ENCODE results near the gene FRMPD4.

The FRMPD4 gene

GRCh38 chrX:12711435-12712040 is 573.3 kb downstream of the FRMPD4 start:
- in situ Hi-C loops (cut with MboI; ENCODE audit: low sequenced_read_pairs), result no loop called here

DNA sequence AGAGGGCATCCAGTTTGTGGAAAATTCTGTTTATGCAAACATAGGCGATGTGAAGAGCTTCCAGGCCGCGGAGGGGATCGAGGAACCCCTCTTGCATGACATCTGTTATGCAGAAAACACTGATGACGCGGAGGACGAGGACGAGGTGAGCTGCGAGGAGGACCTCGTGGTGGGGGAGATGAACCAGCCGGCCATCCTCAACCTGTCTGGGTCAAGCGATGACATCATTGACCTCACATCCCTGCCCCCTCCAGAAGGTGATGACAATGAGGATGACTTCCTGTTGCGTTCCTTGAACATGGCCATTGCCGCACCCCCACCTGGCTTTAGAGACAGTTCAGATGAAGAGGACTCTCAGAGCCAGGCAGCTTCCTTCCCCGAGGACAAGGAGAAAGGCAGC is 578.3 kb downstream of the FRMPD4 start:
- in situ Hi-C loops (cut with MboI; ENCODE audit: low sequenced_read_pairs), result no loop called here

DNA sequence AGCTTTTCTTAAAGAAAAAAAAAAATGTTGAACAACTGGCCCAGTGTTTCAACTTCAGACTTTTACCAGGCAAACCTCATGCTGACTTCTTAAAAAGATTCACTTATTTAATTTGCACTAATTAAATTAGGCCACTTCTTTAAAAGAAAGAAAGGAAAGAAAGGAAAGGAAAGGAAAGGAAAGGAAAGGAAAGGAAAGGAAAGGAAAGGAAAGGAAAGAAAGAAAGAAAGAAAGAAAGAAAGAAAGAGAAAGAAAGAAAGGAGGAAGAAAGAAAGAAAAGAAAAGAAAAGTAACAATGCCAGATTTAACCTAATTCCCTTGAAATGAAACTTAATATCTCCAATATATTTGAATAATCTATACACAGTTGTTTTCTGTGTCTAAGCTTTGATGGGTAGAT is 581.6 kb downstream of the FRMPD4 start:
- in situ Hi-C loops (cut with MboI; ENCODE audit: low sequenced_read_pairs), result no loop called here

DNA sequence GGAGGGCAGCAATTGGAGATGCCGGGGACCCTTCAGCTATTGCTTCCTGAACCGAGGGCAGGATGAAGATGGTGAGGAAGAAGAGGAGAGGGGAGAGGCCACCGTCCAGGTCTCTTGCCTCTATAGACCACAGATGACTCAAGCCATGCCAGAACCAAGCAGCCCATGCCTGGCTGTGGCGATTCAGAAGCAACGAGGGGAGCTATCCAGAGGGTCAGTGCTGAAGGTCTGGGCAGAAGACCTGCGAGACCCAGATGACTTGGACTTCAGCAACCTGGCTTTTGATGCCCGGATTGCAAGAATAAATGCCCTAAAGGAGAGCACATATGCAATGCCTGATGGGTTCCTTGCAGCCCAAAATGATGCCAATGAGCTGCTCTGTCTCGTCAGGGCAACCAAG is 582.8 kb downstream of the FRMPD4 start:
- in situ Hi-C loops (cut with MboI; ENCODE audit: low sequenced_read_pairs), result no loop called here

DNA sequence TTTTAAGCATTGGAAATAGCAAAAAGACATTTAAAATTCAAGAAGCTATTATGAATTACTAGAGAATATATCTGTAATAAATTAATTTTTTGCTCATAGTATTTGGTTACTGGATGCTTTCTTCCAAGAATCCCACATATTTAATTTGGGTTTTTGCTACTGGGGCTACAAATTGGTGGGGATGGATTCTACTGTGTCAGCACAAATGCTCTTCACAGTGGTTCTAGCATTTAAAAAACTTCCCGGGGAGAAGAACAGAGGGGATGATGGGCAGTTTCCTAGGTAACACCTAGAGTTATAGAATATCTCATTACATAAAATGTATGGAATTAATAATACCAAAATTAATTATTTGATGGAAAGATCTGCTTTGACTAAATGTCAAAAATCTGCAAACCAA is 584.0 kb downstream of the FRMPD4 start:
- in situ Hi-C loops (cut with MboI; ENCODE audit: low sequenced_read_pairs), result no loop called here

DNA sequence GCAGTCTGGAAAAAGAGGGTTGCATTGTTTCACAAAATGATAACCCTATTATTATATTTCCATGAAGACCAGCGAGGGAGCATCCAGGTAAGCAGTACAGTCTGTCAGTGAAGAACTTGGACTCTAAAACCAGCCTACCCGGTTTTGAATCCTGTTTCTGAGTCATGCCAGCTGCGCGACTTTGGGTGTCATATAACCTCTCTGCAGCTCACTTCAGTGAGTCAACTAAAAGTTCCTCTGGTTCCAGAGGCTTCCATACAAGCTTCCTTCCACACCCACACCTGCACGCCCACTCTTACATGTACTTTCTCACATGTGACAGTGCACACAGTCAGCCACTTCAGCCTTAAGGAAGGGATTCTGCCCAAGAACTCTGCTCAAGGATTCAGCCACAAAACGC is 603.1 kb downstream of the FRMPD4 start:
- in situ Hi-C loops (cut with MboI; ENCODE audit: low sequenced_read_pairs), result no loop called here

DNA sequence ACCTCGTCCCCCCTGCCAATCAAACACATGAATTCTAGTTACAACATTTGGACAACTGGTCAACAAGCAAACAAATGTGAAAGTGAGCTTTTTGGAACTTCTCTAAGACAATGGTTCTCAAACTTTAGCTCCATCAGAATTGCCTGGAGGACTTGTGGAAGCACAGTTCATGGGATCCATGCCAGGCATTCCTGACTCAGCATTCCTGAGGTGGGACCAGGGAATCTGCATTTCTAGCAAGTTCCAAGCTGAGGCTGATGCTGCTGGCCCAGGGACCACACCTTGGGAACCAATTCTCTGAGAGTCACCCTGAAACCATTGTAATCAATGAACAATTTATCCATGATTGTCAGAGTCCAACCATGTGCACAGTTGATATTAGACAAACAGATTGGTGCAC is 609.2 kb downstream of the FRMPD4 start:
- in situ Hi-C loops (cut with MboI; ENCODE audit: low sequenced_read_pairs), result no loop called here

DNA sequence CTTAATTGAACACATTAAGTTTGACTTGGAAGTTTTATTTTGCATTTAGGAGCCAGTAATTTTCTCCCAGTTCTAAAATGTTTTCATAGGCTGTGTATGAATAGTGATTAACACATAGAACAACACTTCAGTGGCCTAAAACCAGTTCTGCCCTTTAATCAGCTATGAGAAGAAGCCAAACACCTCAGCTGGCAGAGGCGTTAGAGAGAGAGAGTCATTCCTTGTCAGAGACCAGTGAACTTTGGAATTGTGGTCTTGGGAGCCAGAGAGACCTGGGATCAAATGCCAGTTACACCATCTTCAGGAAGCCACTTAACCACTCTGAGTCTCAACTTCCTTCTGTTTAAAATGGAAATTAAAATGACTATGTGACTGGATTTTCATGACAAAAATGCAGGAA is 613.6 kb downstream of the FRMPD4 start:
- in situ Hi-C loops (cut with MboI; ENCODE audit: low sequenced_read_pairs), result no loop called here

DNA sequence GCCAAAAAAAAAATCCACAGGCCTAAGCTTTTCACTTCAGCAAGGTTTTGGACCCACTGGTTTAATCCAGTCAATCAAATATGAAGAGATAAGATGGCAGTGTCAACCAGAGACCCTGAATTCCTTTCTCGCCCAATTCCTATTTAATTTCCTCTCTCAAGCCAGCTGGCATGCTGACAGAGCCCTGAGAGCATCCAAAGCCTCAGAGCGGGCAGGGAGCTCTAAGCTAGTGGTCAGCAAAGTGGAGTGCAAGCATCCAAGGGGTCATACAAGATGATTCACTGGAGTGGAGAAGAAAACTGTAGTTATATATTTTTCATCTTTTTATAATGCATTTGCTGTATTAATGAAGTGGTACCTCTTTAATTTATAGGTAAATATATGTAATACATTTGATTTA is 615.1 kb downstream of the FRMPD4 start:
- in situ Hi-C loops (cut with MboI; ENCODE audit: low sequenced_read_pairs), result no loop called here

DNA sequence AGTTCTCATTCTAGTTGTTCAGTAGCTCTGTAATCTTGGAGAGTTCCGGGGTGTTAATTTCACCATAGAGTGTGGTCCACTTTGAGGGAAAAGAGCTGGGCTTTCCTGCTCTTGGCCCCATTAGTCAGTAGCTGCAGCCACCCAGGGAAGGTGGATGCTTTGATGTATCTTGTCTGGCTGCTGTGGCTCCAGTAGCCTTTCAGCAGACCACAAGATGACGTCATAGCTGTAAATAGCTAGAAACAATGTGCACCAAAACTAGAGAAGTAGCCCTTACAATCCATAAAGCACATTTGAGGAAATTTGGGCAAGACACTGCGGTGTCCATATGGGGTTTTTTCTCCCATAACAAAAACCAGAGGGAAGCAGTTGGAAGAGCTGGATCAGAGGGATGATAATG is 620.0 kb downstream of the FRMPD4 start:
- in situ Hi-C loops (cut with MboI; ENCODE audit: low sequenced_read_pairs), result no loop called here

DNA sequence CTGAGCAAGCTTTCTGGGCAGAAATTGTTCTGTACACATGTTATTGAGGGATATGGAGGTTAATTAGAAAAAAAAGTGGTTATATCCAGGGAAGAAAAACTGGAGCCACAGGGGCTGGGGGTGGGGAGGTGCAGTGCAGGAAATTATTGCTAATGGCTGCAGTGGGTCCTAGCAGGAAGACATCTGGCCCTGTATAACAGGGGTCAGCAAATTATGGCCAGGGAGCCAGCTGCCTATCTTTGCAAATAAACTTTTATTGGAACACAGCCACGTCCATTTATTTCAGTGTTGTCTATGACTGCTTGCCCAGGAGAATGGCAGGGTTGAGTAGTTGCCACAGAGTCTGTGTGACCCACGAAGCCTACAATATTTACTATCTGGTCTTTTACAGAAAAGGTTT is 629.6 kb downstream of the FRMPD4 start:
- in situ Hi-C loops (cut with MboI; ENCODE audit: low sequenced_read_pairs), result no loop called here

DNA sequence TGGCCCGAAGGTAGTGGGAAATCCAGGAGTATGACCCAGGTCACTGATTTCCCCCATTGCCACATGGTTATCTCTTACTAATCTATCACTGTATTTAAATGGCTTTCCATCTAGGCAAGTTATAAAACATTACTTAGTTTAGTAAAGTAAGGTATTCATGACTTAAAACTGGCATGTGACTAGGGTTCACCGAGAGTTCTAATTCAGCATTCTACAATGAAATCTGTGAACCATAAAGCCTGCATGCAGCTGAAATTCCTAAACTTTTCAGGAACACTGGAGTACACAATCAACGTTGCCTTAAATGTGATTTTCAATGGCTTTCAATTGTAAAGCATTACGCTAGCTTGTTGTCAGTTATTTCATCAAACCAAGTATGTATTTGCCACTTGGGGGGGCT is 630.2 kb downstream of the FRMPD4 start:
- in situ Hi-C loops (cut with MboI; ENCODE audit: low sequenced_read_pairs), result no loop called here

GRCh38 chrX:12770440-12770839 is 632.2 kb downstream of the FRMPD4 start:
- in situ Hi-C loops (cut with MboI; ENCODE audit: low sequenced_read_pairs), result no loop called here

DNA sequence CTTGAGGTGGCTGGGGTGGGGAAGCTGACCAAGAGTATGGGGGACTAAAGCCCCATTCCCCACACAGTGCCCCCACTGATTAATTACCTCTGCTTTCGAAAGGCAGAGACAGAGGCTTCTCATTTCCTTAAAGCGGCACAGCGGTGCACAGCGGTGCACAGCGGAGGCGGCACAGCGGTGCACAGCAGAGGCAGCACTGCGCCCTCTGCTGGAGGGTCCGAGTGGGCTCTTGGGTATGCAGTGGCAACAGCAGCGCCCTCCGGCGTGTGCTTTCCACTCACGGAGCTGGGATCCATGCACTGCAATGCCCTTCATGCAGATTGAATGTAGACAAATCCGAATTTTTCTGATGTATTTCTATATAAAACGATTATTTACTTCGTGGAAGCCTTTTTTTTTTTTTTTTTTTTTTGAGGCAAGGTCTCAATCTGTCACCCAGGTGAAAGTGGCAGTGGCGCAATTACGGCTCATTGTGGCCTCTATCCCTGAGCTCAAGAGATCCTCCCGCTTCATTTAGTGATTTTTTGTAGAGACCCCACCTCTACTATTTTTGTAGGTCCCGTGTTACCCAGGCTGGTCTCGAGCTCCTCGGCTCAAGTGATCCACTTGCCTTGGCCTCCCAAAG is 633.3 kb downstream of the FRMPD4 start:
- in situ Hi-C loops (cut with MboI; ENCODE audit: low sequenced_read_pairs), result no loop called here

All from HL-60/S4 (cell line).